HG03280 (cell line): ENCODE measurements around the gene UNC50.
"Not testable (repeated sequence)": the region's sequence is repeated elsewhere in the genome, so short reads cannot be mapped to it uniquely, and the experiment has no call there.

Source experiments
- ATAC-seq: cut with Tn5 transposase; IDR thresholded peaks from one replicate; pipeline ENCODE4 v1.9.1; 2021; ENCODE audit warnings: mild to moderate bottlenecking, moderate library complexity; ENCODE audit not compliant: unreplicated experiment

The UNC50 gene

DNA sequence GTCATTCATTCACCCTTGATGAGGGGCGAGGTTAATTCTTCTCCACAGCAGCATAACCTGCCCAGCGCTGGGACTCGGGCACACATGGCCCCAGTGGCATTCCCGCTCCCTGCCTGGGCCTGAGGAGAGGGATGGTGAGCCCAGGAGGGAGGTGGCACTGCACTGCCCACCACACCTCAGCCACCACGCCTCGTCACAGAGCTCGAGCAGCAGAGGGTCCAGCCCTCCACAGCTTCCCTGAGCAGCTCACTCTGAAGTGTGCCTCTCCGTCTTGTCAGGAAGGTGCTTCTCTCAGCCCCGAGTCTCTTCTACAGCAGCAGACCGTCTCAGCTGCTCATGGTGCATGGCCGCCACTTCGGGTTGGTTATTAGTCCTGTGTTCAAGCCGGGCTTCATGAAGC, 35.0 kb upstream of the UNC50 start:
- no peak for ATAC-seq

DNA sequence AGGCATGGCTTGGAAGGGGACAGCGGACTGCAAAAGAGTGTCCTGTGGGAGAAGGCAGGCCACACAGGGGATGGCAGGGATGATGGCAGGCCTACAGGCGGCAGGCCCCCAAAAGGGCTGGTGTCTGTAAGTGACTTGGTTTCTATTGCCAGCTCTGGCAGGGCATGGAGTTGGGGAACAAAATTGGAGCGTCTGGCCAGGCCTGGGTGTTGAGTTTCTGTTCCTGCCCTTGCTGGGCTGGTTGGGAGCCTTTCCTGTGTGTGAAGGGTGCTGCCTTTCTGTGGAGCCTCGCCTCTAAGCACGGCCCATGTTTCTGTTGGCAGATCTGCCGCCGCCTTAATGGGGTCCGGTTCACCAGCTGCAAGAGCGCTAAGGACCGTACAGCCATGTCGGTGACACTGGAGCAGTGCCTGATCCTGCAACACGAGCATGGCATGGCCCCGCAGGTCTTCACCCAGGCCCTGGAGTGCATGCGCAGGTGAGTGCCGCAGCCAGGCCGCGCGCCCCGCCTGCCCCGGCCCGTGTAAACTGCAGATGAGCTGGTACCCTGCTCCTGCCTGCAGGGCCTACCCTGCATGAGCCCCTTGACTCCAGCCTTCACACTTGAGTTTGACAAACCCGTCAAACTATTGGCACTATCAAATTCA, 31.6 kb upstream of the UNC50 start:
- no peak for ATAC-seq

DNA sequence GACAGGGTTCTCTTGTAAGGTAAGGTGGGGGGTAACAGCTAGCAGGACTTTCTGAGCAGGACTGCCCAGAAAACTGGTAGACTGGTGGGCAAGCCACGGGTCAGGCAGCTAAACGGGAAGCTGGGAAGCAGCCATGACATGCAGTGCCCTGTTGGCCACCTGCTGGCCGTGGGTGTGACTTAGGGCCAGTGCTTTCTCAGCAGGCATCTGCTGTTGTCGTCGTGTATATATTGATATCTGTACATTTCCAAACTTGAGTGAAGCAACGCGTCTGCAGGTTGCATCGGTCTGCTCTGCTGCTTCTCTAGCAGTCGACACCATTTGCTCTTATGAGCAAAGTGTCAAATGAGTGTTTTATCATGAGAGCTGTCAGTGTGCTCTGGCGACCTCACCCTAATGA, 31.1 kb upstream of the UNC50 start:
- no peak for ATAC-seq

DNA sequence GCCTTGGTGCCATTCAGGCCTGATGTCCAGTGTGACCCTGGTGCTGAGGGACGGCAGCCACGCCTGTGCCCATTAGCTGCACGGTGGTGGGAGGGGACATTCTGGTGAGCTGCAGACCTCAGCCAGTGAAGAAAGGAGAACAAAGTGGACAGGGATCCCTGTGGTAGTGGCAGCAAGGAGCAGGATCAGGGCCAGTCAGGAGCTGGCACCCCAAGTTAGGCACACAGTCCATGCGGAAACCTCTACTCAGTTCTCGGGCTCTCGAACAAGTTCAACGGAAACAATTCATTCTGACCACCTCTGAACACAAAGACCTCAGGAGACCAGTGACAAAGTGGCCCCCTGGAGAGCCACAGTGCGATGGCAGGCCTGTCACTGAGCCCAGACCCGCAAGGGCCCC, 30.2 kb upstream of the UNC50 start:
- ATAC-seq, result no peak

DNA sequence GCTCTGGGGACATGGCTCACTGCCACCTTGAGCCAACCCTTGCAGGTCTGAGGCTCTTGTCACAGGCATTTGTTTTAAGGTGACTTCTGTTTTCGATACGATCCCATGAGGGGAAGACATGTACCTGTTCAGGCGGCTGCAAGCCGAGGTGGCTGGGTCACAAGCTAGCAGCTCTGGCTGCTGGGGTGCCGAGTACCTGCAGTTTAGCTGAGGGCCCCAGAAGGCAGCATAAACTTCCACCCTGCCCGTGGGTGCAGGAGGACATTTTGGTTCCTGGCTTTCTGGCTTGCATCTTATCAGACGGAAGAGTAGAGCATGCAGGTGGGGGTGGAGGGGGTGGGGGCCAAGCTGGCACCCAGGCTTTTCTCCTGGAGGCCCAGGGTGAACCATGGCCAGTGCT, 28.5 kb upstream of the UNC50 start:
- no peak for ATAC-seq

DNA sequence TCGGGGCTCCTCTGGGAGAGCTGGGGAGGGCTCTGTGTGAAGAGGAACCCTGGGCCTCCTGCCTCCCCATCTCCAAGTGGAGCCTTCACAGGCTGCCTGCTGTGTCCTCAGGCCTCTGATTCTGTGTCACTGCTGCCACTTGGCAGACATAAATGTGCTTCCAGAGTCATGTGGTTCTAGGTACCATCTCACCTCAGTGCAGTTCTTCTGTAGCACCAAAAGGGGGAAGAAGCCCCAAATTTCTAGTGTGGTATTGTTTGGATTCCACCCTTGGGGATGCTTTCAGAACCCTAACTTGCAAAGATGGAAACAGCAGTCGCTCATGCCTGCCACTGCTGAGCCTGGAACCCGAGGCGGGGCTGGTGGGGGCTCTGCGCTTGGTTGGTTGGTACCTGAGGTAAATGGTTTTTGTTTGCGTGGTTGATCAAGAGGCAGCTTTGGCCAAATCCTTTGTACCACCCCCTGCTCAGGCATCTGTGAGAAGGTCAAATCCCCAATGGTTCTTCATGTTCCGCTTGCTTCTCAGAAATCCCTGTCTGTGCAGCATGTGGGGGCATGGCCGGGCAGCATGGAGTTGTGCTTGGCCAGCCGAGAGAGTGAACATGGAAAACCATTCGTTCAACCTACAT, 27.6 kb upstream of the UNC50 start:
- ATAC-seq, result no peak

DNA sequence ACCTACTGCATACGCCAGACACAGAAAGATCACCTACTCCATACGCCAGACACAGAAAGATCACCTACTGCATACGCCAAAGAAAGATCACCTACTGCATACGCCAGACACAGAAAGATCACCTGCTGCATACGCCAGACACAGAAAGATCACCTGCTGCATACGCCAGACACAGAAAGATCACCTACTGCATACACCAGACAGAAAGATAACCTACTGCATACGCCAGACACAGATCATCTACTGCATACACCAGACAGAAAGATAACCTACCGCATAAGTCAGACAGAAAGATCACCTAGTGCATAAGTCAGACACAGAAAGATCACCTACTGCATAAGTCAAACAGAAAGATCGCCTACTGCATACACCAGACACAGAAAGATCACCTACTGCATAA, 25.9 kb upstream of the UNC50 start:
- no peak for ATAC-seq

DNA sequence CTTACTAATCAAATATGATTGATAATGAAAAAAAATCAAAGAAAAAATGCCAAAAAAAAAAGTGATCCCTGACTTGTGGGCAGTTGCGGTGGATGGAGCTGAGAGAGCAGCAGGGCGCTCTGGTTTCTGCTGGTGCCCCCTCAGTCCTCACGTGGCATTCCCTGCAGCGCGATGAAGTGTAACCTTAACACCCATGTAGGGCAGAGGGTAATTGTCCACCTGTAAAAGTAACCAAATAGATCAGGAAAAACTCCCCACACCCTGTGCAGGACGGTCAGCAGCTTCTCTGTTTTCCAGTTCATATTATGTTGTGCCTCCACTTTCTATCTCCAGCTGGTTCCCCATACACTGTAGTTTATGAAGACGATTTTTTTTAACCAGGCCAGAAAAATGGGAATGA, 25.1 kb upstream of the UNC50 start:
- no peak for ATAC-seq

DNA sequence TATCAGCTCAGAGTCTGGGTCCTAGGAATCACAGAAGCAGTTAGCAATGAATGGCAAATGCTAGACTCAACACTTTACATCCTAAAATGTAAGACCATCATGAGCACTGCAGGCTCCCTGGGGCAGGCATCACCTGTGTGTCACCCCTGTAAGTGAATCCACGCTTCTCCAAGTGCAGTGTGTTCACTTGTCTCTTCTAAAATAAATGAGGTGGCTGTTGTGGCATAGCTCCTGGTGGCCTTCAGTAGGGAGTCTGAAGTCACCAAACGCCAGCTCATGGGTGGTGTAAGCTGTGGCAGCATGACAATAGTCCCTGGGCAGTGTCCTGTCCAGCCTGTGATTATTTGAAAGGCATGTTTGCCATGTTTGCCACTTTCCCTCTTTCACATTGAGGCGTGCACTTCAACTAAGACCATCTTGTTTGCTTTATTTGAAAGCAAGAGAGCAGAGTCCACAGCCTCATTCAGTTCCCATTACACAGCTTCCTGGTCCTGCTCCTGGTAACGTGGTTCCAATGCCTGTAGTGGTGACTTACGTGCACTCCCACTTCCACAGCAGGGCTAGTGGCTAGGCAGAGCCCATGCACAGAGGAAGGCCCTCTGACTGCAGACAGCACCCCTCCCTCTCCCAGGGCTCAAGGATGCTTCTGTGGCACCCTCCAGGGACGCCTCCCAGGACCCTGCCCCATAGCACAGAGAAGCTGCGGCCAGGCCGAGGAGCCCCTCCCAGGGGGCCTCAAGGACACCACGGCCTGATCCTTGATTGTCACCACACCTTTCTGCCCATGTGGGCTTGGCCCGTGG, 24.4 kb upstream of the UNC50 start:
- ATAC-seq, result no peak

DNA sequence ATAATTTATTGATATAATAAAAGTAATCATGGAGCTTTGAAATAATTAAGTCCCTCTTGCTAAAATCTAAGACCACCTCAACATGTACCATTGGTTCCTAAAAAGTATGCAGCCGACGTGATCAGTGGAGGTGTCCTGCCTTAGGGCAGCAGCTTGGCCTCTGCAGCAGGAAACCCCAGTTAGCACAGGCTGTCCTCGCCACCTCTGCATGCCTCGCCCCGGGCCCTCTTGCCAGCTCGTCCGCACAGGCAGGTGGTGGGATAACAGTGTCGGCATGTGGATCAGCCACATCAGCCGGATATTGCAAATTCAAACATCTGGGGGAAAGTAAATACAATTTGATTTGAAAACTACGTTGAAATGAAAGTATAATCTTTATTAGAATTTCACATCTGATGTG, 23.0 kb upstream of the UNC50 start:
- ATAC-seq, result no peak

DNA sequence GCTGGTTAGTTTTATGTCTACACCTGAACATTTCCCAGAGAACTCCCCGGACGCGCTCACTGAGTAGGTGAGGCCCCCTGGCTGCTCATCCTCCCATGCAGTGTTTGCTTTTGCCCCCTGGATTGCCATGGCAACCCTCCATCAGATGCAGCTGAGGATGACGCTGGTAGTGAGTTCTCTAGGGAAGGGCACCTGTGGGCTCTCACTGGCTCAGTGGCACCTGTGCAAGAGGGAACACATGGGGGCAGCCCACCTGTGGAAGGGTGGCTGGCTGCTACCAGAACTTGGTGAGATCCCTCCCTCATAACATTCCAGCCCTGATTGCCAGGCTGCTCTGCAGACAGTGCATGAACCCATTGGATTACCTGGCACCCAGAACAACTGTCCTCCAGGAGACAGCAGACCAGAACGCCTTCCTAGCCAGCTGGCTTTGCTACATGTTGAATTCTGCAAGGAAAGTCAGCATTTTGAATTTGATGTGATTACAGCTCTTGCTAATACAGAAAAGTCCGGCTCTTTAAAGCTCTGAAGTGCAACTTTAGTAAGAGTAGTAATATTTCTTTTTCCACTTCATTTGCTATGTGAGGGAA, 21.7 kb upstream of the UNC50 start:
- ATAC-seq, result no peak

DNA sequence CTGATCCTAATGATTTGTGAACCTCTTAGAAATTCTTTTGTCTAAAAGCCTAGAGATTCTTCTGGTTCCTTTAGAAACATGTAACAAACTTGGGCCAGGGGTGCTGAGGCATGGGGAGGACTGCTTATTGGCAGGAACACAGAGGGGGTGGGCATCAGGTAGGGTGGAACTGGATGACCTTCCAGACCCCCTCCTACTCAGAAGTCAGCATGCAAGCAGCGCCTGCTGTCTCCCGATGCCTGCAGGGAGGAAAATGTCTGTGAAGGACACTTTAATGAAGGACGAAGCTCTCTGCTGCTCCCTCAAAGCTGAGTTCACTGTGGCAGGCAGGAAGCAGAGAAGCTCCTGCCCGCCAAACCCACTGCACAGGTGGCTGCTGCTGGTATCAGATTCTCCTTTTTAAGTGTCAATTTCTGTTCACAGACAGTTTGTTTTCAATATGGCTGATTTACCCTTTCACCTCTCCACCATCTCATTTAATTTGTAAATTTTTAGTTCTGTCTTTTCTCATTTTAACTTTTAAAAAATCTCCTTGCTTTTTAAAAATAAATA, 19.4 kb upstream of the UNC50 start:
- no peak for ATAC-seq

DNA sequence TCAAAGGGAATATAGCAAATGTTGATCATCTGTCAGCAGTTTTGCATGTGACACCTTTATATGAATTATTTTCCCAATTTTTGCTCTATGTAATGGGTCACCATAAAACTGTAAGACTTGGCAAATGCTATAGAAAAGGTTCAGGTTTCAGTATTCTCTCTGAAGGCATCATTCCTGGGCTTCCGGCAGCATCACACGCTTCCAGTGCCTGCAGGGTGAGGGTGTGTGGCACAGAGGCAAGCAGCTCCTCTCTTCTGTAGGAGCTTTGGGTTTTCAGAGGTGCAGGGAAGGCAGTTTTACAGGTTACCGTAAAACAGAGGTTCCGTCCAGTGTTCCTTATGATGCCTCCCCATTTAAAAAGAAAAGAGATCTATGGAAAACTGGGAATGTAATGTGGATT, 18.9 kb upstream of the UNC50 start:
- ATAC-seq, result no peak

DNA sequence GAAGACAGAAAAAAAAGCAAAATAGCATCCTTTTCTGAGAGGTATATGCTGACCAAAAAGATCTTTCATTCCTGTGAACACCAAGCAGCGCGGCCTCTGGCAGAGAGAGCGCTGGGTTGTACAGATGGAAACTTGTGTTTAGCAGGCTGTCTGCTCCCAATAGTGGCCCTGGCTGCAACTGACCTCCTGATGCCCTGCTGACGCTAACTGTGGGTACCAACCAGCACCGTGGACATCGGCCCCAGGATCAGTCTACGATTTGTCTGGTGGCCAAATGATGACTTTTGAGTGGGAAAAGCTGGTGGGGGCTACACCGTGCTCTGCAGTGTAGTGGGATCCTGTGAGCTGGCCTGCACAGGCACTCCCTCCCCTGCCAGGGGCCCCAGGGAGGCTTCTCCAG, 15.8 kb upstream of the UNC50 start:
- ATAC-seq, result no peak

DNA sequence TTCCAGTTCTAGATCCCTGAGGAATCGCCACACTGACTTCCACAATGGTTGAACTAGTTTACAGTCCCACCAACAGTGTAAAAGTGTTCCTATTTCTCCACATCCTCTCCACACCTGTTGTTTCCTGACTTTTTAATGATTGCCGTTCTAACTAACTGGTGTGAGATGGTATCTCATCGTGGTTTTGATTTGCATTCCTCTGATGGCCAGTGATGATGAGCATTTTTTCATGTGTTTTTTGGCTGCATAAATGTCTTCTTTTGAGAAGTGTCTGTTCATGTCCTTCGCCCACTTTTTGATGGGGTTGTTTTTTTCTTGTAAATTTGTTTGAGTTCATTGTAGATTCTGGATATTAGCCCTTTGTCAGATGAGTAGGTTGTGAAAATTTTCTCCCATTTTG, 13.7 kb upstream of the UNC50 start:
- not testable (repeated sequence) for ATAC-seq

DNA sequence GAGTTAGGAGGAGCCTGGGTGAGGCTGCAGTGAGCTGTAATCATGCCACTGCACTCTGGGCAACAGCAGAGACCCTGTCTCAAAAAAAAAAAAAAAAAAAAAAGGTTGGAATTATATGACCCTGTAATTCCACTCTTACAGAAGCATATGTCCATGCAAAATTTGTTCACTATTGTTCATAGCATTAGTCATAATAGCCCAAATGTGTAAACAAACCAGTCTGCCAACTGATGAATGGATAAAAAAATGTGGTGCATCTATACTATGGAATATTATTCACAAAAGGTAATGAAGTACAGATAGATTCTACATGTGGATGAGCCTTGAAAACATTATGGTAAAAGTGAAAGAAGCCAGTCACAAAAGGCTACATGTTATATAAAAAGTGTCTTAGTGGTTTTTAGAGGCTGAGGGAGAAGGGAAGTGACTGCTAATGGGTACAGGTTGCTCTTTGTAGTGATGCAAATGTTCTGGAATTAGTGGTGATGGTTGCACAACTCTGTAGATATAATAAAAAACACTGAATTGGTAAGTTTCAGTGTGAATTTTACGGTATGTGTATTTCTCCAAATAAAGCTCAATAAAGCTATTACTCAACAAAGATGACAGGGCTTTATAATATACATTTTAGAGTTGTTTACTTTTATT, 9.5 kb upstream of the UNC50 start:
- ATAC-seq, result no peak

DNA sequence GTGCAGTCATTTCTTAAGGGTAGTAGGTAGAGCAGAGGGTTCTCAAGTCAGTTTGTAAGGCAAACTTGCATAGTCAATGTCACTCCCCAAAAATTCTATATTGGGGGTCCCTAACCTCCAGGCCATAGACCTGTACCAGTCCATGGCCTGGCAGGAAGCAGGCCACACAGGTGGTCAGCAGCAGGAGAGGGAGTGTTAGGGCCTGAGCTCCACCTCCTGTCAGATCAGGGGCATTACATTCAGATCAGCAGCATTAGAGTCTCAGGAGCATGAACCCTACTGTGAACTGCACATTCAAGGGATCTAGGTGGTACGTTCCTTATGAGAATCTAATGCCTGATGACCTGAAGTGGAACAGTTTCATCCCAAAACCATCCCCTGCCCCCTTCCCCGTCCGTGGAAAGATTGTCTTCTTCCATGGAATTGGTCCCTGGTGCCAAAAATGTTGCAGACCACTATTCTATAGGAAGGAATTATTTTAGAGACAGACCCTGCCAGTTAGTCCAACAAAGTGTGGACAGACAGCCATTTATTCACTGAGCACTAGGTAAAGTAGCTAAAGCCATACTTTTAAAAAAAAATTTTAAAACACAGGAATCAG, 6.8 kb upstream of the UNC50 start:
- ATAC-seq, result peak; percentile 79

DNA sequence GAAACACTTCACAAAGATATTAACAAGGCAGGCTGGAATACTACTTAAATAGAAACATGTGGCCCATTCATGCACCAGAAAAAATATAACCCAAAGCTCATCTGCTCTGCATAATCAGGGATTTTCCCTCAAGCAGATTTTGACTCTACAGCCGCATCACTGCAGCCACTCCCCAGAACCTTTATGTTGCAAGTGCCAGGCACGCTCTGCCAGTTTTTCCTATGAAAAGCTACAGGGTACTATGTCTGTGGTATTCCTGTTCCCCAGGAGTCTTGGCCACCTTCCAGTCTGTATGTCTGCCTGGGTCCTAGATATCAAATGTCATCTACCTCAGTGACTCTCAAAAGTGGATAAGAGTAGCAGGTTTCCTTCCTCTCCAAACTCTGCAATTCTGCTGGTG, 3.8 kb upstream of the UNC50 start:
- ATAC-seq, result no peak

DNA sequence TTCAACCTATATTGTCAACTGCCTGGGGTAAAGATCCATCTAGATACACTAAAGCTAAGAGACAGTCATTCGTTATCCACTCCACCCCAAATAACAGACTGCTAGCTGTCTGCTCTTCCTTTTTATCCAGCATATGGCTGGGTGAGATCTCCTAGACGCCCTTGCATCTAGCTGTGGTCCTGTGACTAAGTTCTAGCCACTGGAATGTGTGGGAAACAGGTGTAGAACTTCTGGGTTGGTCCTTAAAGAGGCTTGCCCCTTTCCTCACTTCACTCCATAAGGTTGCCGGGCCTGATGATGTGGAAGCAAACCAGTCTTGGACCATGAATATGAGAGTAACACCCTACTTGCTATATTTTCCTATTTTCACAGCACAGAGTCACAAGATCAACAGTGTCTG, 3.3 kb upstream of the UNC50 start:
- no peak for ATAC-seq

DNA sequence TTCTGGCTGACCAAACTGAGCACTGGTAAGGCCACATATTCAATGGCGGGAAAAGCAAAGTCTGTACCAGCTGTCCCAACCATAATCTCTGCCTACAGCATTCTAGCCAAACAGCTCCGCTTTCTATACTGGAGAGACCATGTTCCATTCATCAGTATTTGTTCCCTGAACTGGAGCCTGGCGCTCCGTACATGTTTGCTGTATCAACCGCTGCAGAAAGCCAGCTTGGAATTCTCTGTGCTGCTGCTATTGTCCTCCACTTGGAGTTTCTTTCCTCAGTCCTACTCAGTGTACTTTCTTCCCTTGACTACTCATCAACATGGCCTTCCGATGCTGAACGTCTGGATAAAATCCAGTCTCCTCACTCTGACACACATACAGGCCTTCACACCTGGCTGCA, 2.0 kb upstream of the UNC50 start:
- no peak for ATAC-seq

DNA sequence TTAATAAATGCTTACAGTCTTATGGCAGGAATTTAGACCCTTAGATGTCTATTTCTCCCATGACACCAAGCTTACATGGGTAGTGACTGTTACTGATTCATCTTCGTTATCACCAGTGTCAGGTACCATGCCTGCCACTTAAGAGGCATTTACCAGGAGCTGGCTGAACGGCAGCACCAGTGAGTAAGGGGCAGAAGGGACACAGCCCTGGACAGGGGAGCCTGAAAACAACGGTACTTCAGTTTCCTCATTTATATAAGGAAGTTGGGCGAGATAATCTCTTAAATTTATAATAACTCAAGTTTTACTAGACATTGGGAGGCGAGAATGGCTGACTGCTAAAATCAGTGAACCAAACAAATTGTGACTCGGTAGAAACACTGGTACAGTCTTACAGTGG, 1.3 kb upstream of the UNC50 start:
- no peak for ATAC-seq
